K562 (cell line): ENCODE results near the gene PANX1. TPM values are rescaled to one million over a fixed set of nuclear protein-coding genes. Genes with fewer than 3 reads are reported as not detected.

ENCODE experiments used
- ATAC-seq: fragments of 200-7000 bp; cut with Tn5 transposase; 3 replicates; pipeline ENCODE4 v1.9.1; 2020; ENCODE audit warnings: moderate library complexity
- BruUV-seq: library from RNA; stranded (reverse); fragments of 400-500 nt; replicated peaks from 2 replicates; lab custom pipeline; 2021; lab: Mats Ljungman, UMichigan
- CTCF ChIA-PET: fragments of 300-600 bp; formaldehyde crosslinking; extraction: SDS; loops from one replicate; lab custom pipeline; 2021; ENCODE audit warnings: low intra/inter-chr PET ratio; lab: Yijun Ruan, JAX
- POLR2A ChIA-PET: fragments of 300-600, 350-650 bp; sonication (Branson Sonifier 250); formaldehyde crosslinking; extraction: SDS; loops from one replicate; lab custom pipeline; 2021; ENCODE audit warnings: antibody characterized with exemption, inconsistent platforms; lab: Yijun Ruan, JAX
- DNase-seq, 4 experiments: peaks; one replicate each; pipeline versions ENCODE4 v3.0.0 to v3.0.0-alpha.2; 2011 to 2018; ENCODE audit warnings: low spot score in 3 of 4, mixed read lengths in 3 of 4; ENCODE audit errors: extremely low read depth in 1 of 4
- FAIRE-seq: peaks from 2 replicates; lab custom pipeline; 2011; peaks lifted over from hg19 to GRCh38; lab: Jason Lieb, UNC
- H2AFZ ChIP-seq: 2 replicates; pipeline ENCODE4 v1.6.0; 2011; ENCODE audit warnings: low read depth, low read length, control low read depth, inconsistent platforms
- H3K27ac ChIP-seq: fragments of 200-600 bp; 3 replicates; pipeline ENCODE4 v1.8.0; 2011; ENCODE audit warnings: low read depth, mild to moderate bottlenecking, control low read depth, inconsistent platforms, low read length, moderate library complexity, mixed read lengths; ENCODE audit errors: extremely low read depth
- H3K27me3 ChIP-seq, 2 experiments: fragments of 300-600 bp in 1 of 2; 2 replicates in 1 of 2; 3 replicates in 1 of 2; pipeline versions ENCODE4 v1.6.0 to v1.8.0; 2011; ENCODE audit warnings: inconsistent platforms in 2 of 2, low read length in 2 of 2, mild to moderate bottlenecking in 1 of 2, mixed read lengths in 1 of 2, moderate library complexity in 1 of 2; ENCODE audit not compliant: control insufficient read depth in 2 of 2, insufficient read depth in 2 of 2
- H3K36me3 ChIP-seq: fragments of 300-600 bp; 3 replicates; pipeline ENCODE4 v1.8.0; 2011; ENCODE audit warnings: mild to moderate bottlenecking, low read length, inconsistent platforms; ENCODE audit not compliant: control insufficient read depth, insufficient read depth
- H3K4me1 ChIP-seq, 2 experiments: fragments of 200-600 bp in 1 of 2; replicated peaks in 1 of 2; 2 replicates in 1 of 2; 3 replicates in 1 of 2; pipeline versions ENCODE4 v1.5.1 to v1.8.0; 2011; ENCODE audit warnings: inconsistent platforms in 2 of 2, low read length in 2 of 2, mild to moderate bottlenecking in 1 of 2, mixed read lengths in 1 of 2, moderate library complexity in 1 of 2; ENCODE audit not compliant: control insufficient read depth in 2 of 2, insufficient read depth in 2 of 2
- H3K4me2 ChIP-seq: 2 replicates; pipeline ENCODE4 v1.6.1; 2011; ENCODE audit warnings: low read length, control low read depth, inconsistent platforms, mixed read lengths; ENCODE audit not compliant: insufficient read depth
- H3K4me3 ChIP-seq: fragments of 200-600 bp; sonication (generic), shearing (Covaris generic); 2 replicates; pipeline ENCODE4 v1.5.1; 2016; ENCODE audit warnings: control low read depth, inconsistent platforms
- H3K79me2 ChIP-seq: fragments of 200-600 bp; 3 replicates; pipeline ENCODE4 v1.8.0; 2011; ENCODE audit warnings: low read length, inconsistent platforms; ENCODE audit not compliant: control insufficient read depth, insufficient read depth
- H3K9ac ChIP-seq, 2 experiments: 2 replicates each; pipeline versions ENCODE4 v1.6.0 to v1.6.1; 2011; ENCODE audit warnings: low read depth in 2 of 2, low read length in 2 of 2, control low read depth in 1 of 2, inconsistent platforms in 1 of 2, mild to moderate bottlenecking in 1 of 2, mixed read lengths in 1 of 2; ENCODE audit not compliant: insufficient read depth in 1 of 2
- H3K9me1 ChIP-seq: one replicate; pipeline ENCODE4 v1.6.0; 2011; ENCODE audit warnings: inconsistent platforms, mild to moderate bottlenecking, low read length, moderate library complexity; ENCODE audit not compliant: control insufficient read depth, insufficient read depth
- H3K9me3 ChIP-seq: replicated peaks from 2 replicates; pipeline ENCODE4 v1.5.1; 2011; ENCODE audit warnings: low read depth, low read length, inconsistent platforms; ENCODE audit not compliant: control insufficient read depth, insufficient read depth
- H4K20me1 ChIP-seq: replicated peaks from 2 replicates; pipeline ENCODE4 v1.6.1; 2011; ENCODE audit warnings: low read length, inconsistent platforms, mixed read lengths; ENCODE audit not compliant: control insufficient read depth, insufficient read depth
- ELF2 ChIP-seq: fragments of 250-450 bp; sonication (Bioruptor Pico); IDR thresholded peaks from 2 replicates; pipeline ENCODE4 v1.5.0; 2021; ENCODE audit warnings: mild to moderate bottlenecking
- KLF10 ChIP-seq: fragments of 250-450 bp; sonication (Bioruptor Pico); IDR thresholded peaks from 2 replicates; pipeline ENCODE4 v1.6.1; 2021; ENCODE audit warnings: matching md5 sums
- NCOR1 ChIP-seq: fragments of 450-650 bp; IDR thresholded peaks from 2 replicates; pipeline ENCODE4 v1.6.1; 2016; ENCODE audit warnings: mild to moderate bottlenecking, moderate library complexity
- PHF8 ChIP-seq: fragments of 200-600 bp; sonication (generic); IDR thresholded peaks from 2 replicates; pipeline ENCODE4 v1.6.1; 2012; ENCODE audit warnings: mixed run types, mild to moderate bottlenecking, inconsistent platforms, low read length, moderate library complexity, borderline replicate concordance
- RFX5 ChIP-seq: IDR thresholded peaks from 2 replicates; pipeline ENCODE4 v1.6.1; 2011; ENCODE audit warnings: low read depth, mild to moderate bottlenecking, improper control_type of control experiment, low read length
- ZNF766 ChIP-seq: fragments of 200-800 bp; sonication (Bioruptor generic); conservative IDR thresholded peaks from 2 replicates; pipeline ENCODE4 v1.6.1; 2016; ENCODE audit warnings: missing genetic modification characterization, missing compliant biosample characterization
- WGBS: fragments of 100-300 bp; shearing (Covaris generic); methylation state at CpG from one replicate; pipeline ENCODE4 v1.1.6; 2016; ENCODE audit warnings: low coverage, mixed read lengths; ENCODE audit not compliant: insufficient coverage; ENCODE audit errors: missing lambda C conversion rate; 5-methylcytosine and 5-hydroxymethylcytosine counted together
- in situ Hi-C: fragments of 300-500 bp; cut with MboI; formaldehyde crosslinking; loops from 4 replicates; pipeline ENCODE4 v1.15.0; 2018; ENCODE audit warnings: inconsistent platforms, mixed read lengths
- intact Hi-C: fragments of 100-400 bp; cut with micrococcal nuclease; formaldehyde crosslinking; loops from 2 replicates; pipeline ENCODE4 v1.14.2; 2022
- polyA plus RNA-seq, 8 experiments: library from polyadenylated mRNA; depleted of rRNA in 4 of 8; stranded (reverse) in 5 of 8; unstranded in 3 of 8; fragments of >200 nt; fragmentation: Nextera tagmentation in 2 of 8; fragmentation: Illumina TruSeq in 1 of 8; extraction: Ambion mirVana in 2 of 8; extraction: Trizol in 1 of 8; gene quantifications; 2 replicates each; pipeline versions ENCODE4 v1.2.1 to v1.2.3, GENCODE V29; 2011 to 2014; ENCODE audit warnings: inconsistent platforms in 1 of 8, missing spikeins in 1 of 8
- total RNA-seq, 7 experiments: library from RNA; depleted of rRNA in 6 of 7; stranded (reverse); fragments of >200 nt in 6 of 7; fragmentation: Illumina TruSeq in 2 of 7; extraction: Trizol in 2 of 7; gene quantifications; 2 replicates each; pipeline versions ENCODE4 v1.2.1 to v1.2.3, GENCODE V29; 2011 to 2021; ENCODE audit warnings: low replicate concordance in 1 of 7
- TF ChIP-seq, protein P1 (sequence below): fragments of 250-450 bp; sonication (Bioruptor Pico); IDR thresholded peaks from 2 replicates; pipeline ENCODE4 v1.5.0; 2020; ENCODE audit warnings: mild to moderate bottlenecking
- TF ChIP-seq, protein P2 (sequence below), 2 experiments: fragments of 450-650 bp; IDR thresholded peaks; 2 replicates each; pipeline ENCODE4 v1.6.1; 2018; ENCODE audit warnings: mild to moderate bottlenecking in 2 of 2, low read depth in 1 of 2; ENCODE audit not compliant: partially characterized antibody in 2 of 2

Gene PANX1
- total and polyA plus RNA-seq, 9 of the 15 experiments (the other 6 are each of a cell fraction or from before 2014, with no cell fraction given), result 1.9 to 14.8 (median 10.1) TPM

DNA sequence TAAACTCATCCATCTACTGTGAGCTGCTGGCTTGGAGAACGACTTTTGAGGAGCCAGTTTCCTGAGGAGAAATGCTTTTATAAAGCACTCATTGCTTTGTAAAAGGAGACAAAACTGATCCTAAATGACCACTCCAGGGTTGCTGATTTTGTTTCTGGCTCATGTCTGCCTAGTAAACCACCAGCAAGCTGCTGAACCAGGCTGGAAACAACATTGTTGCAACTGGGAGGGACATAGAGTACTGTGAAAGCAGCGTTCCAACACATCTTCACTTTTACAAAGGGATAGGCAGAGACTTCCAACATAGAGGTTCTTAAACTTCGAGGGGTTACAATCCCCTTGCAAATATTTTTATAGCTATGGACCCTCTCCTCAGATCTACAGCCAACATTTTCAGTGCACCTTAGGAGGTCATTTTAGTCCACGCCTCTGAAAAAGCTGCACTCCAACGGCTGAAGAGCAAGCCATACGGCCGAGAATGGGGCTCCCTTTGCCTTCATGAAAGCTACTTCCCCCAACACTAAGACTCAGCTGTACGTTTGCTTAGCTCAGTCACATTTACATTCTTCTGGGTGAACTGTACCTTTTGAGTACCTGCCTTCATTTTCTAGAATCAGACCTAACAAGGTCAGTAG, 54.7 kb downstream of the PANX1 start:
- H3K27me3 ChIP-seq, result no peaks in the 10 kb centered on the region
- intact Hi-C loops, result loop anchor here (1.0 to 5.0 kb wide), 2 partner anchors 234 to 321 kb away; no protein-coding TSS in a partner anchor
- ChIA-PET CTCF (interaction anchor here (1.2 kb wide), 1 partner anchor 321 kb away, joined by 4 read pairs; no protein-coding TSS in a partner anchor), POLR2A (interaction anchor here (0.6 to 1.8 kb wide), 4 partner anchors 10 to 311 kb away, joined by 3 to 6 read pairs (median 4); no protein-coding TSS in a partner anchor)
- DNase-seq (no peak), ATAC-seq (peak; percentile 56), FAIRE-seq (no peak)
- no peak overlapping the region for H3K4me3 ChIP-seq
- WGBS, result 65% methylated on average over 8 of the region's 8 CpGs
- no peaks in the 10 kb centered on the region for H3K9me1 ChIP-seq
- in situ Hi-C loops, result no loop called here
- 0 out of 2 replicates have a peak overlapping the region, but pooled peaks have one; percentile 40 for H3K4me2 ChIP-seq
- H3K9me3 ChIP-seq, result no peaks in the 10 kb centered on the region
- no peak overlapping the region for H3K9ac ChIP-seq
- peaks cover 27% of the 10 kb centered on the region; the same call in 2 of the 3 replicates for H3K36me3 ChIP-seq
- no peaks in the 10 kb centered on the region for H4K20me1 ChIP-seq
- no TSS peak for BruUV-seq
- H3K27ac ChIP-seq, result no peak overlapping the region
- no peaks in the 10 kb centered on the region for H3K79me2 ChIP-seq
- no peak overlapping the region for H2AFZ ChIP-seq
- no peaks in the 10 kb centered on the region; a peak in 1 of 5 replicates for H3K4me1 ChIP-seq
- TF ChIP-seq ELF2 (no peak), RFX5 (no peak), KLF10 (CRISPR knock-in tag) (no peak), NCOR1 (no peak), ZNF766 (no peak), PHF8 (no peak)
- TF ChIP-seq, protein P1, sequence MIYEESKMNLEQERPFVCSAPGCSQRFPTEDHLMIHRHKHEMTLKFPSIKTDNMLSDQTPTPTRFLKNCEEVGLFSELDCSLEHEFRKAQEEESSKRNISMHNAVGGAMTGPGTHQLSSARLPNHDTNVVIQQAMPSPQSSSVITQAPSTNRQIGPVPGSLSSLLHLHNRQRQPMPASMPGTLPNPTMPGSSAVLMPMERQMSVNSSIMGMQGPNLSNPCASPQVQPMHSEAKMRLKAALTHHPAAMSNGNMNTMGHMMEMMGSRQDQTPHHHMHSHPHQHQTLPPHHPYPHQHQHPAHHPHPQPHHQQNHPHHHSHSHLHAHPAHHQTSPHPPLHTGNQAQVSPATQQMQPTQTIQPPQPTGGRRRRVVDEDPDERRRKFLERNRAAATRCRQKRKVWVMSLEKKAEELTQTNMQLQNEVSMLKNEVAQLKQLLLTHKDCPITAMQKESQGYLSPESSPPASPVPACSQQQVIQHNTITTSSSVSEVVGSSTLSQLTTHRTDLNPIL, result no peak
- TF ChIP-seq, protein P2, sequence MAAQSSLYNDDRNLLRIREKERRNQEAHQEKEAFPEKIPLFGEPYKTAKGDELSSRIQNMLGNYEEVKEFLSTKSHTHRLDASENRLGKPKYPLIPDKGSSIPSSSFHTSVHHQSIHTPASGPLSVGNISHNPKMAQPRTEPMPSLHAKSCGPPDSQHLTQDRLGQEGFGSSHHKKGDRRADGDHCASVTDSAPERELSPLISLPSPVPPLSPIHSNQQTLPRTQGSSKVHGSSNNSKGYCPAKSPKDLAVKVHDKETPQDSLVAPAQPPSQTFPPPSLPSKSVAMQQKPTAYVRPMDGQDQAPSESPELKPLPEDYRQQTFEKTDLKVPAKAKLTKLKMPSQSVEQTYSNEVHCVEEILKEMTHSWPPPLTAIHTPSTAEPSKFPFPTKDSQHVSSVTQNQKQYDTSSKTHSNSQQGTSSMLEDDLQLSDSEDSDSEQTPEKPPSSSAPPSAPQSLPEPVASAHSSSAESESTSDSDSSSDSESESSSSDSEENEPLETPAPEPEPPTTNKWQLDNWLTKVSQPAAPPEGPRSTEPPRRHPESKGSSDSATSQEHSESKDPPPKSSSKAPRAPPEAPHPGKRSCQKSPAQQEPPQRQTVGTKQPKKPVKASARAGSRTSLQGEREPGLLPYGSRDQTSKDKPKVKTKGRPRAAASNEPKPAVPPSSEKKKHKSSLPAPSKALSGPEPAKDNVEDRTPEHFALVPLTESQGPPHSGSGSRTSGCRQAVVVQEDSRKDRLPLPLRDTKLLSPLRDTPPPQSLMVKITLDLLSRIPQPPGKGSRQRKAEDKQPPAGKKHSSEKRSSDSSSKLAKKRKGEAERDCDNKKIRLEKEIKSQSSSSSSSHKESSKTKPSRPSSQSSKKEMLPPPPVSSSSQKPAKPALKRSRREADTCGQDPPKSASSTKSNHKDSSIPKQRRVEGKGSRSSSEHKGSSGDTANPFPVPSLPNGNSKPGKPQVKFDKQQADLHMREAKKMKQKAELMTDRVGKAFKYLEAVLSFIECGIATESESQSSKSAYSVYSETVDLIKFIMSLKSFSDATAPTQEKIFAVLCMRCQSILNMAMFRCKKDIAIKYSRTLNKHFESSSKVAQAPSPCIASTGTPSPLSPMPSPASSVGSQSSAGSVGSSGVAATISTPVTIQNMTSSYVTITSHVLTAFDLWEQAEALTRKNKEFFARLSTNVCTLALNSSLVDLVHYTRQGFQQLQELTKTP (IDR thresholded peaks at IDR 0.05; ENCODE audit: low read depth in 1 of 2, partially characterized antibody in 2 of 2), result no peak
